Activated CD8-positive, alpha-beta memory T cell treated with anti-CD3 and anti-CD28 coated beads for 36 hours (primary cell): ENCODE measurements around the gene WDR7. TPM values are rescaled to one million over a fixed set of nuclear protein-coding genes. Genes with fewer than 3 reads are reported as not detected.

ENCODE experiments used
- CTCF ChIA-PET: fragments of 350-600 bp; sonication (Branson Sonifier 250); formaldehyde crosslinking; loops from one replicate; lab custom pipeline; 2021; ENCODE audit warnings: antibody characterized with exemption; lab: Charles Lee
- POLR2A ChIA-PET: fragments of 350-600 bp; sonication (Branson Sonifier 250); formaldehyde crosslinking; loops from one replicate; lab custom pipeline; 2021; ENCODE audit warnings: antibody characterized with exemption; lab: Charles Lee
- total RNA-seq, 2 experiments: library from RNA; stranded (reverse); gene quantifications; one replicate each; pipeline ENCODE4 v1.2.3, GENCODE V29; 2021

The WDR7 gene
- total RNA-seq, 2 experiments from 2014 or later: 14.8 to 18.5 TPM

- CTCF ChIA-PET: no interaction called here
- POLR2A ChIA-PET: no interaction called here
Measured at GRCh38 chr18:56748698-56749268, 97.6 kb downstream of the WDR7 start.

DNA sequence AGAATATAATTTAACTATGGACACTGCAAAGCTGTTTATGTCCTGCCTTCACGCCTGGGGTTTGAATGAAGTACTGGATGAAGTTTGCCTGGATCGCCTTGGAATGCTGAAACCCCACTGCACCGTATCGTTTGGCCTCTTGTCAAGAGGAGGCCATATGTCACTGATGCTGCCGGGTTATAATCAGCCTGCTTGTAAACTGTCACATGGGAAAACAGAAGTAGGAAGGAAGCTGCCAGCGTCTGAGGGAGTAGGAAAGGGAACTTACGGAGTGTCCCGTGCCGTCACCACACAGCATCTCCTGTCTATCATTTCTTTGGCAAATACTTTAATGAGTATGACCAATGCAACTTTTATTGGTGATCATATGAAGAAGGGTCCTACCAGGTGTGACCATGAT lies 105.8 kb downstream of the WDR7 start:
- ChIA-PET POLR2A (no interaction called here), CTCF (no interaction called here)

DNA sequence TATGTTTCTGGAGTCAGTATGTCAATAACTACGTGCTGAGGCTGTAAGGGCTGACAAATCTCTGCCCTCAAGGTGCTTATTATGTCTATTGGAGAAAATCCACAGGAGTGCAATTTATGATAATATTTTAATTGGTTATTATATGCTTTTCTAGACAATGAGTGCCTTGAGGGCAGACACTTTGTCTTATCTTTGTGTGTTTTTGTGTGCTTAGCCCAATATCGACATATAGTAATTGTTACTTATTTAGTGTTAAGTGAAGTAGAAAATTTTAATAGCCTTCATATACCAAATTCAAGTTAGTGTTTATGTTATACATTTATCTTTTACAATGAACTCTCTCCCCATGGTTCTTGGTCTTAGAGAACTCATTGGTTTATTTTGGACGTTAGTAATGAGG lies 118.9 kb downstream of the WDR7 start:
- POLR2A ChIA-PET: no interaction called here
- CTCF ChIA-PET: no interaction called here

GRCh38 chr18:56770873-56771272 lies 119.7 kb downstream of the WDR7 start:
- POLR2A ChIA-PET: no interaction called here
- CTCF ChIA-PET: no interaction called here

DNA sequence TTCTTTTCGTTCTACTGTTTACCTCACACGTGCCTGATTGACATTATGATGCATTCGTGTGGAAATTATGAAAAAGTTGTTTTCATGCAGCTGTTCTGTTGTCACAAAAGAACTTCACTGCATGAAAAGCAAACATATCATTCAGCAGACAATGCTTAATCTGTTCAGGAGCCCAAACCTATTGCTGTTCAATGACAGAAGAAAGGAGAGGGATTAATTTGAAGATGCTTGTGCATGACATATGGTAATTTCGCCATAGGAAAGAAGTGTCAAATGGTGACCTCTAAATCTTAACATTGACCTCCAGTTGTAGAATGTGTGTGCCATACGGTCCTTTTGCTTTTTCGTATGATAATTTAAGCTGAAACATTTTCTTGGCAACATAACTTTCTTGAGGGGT lies 124.5 kb downstream of the WDR7 start:
- POLR2A ChIA-PET: no interaction called here
- CTCF ChIA-PET: no interaction called here

GRCh38 chr18:56787390-56787789 lies 136.2 kb downstream of the WDR7 start:
- ChIA-PET POLR2A (no interaction called here), CTCF (no interaction called here)

DNA sequence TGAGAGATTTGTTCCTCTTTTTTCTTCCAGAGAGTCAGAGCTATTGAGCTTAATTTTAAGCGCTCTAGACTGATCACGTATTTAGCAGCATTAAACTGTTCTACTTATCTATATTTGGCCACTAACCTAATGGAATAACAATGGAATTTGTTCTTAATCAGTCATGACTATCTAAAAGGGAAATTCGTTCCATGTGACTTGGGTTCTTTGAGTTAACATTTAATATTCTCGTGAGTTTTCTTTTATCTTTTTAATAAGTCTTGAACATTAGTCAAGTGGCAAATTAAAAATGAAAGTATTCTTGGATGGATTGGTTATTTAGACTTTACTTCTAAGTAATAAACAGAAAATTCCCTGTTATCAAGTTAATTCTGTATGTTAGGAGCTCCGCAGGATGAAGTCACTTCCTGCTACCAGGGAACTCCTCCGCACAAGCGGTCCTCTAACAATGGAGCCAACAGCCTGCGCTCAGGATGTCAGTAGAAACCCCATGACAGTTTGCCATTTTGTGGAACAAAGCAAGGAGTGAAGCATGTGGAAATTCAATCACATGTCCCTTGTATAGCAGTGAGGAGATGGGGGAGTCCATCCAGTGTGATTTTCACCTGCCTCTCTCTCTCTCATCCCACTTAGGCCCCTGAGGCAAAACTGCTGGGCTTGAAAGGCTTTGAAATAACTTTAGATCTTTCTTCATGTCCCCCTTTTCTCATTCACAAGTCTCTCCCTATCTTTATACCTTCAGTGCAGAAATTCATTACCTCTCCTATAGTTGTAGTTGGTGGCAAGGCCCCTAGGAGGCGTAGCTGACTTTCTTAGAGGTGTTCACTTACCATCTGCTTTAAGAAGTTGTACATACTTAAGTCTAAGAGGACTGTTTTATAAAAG lies 138.1 kb downstream of the WDR7 start:
- POLR2A ChIA-PET: no interaction called here
- CTCF ChIA-PET: no interaction called here

DNA sequence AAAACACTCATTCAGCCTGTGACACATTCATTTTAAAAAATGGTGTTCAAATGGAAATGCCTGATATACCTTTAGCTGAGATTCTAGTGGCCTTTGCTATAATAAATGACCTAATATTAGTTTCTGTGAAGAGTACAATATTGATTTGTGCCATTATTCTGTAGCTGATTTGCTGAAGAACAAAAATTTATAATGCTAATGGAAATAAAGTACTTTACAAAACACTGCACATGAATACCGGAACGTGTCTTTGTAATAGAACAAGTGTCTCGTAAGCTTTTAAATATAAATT lies 138.7 kb downstream of the WDR7 start:
- CTCF ChIA-PET: no interaction called here
- POLR2A ChIA-PET: no interaction called here

DNA sequence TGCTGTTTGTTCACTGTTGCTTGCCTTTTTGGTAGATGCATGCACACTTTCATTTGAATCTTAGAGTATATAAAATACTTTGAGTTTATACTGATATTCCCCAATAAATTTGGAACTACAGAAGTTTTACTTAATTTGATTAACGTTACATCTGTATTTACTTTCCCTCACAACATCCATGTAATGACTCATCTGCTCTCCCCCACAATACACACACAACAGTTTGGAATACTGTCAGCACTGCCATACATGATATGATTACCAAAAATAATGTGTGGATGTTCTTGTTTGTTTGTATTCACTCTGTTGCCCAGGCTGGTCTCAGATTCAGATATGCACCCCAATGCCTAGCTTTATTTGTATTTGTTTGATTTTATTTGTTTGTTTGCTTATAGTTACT lies 144.2 kb downstream of the WDR7 start:
- POLR2A ChIA-PET: no interaction called here

GRCh38 chr18:56799756-56800155 lies 148.6 kb downstream of the WDR7 start:
- ChIA-PET POLR2A (no interaction called here), CTCF (no interaction called here)

More for the DNA sequence above, 144.2 kb downstream of the WDR7 start:
- CTCF ChIA-PET: no interaction called here

- CTCF ChIA-PET: no interaction called here
- POLR2A ChIA-PET: no interaction called here
Measured at GRCh38 chr18:56803051-56803450, 151.9 kb downstream of the WDR7 start.

DNA sequence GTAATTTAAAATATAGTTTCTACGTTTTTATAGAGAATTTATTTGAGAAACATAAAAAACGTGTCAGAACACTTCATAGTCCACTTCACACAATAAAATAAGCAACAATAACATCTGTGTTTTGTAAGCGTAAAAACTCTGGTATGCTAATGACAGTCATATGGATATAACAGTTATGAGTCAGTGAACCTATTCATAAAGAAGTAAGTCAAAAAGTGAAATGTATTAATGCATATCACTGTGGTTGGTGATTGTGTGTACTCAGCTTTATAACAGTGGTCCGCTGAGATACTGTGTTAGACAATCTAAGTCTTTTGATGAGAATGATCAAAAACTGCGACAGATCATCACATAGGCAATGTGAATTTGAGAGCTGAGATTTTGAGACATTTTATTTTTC lies 153.2 kb downstream of the WDR7 start:
- POLR2A ChIA-PET: no interaction called here
- CTCF ChIA-PET: no interaction called here

GRCh38 chr18:56807901-56808300 lies 156.7 kb downstream of the WDR7 start:
- POLR2A ChIA-PET: no interaction called here
- CTCF ChIA-PET: no interaction called here

- CTCF ChIA-PET: no interaction called here
Measured at GRCh38 chr18:56812674-56813073, 161.5 kb downstream of the WDR7 start.

DNA sequence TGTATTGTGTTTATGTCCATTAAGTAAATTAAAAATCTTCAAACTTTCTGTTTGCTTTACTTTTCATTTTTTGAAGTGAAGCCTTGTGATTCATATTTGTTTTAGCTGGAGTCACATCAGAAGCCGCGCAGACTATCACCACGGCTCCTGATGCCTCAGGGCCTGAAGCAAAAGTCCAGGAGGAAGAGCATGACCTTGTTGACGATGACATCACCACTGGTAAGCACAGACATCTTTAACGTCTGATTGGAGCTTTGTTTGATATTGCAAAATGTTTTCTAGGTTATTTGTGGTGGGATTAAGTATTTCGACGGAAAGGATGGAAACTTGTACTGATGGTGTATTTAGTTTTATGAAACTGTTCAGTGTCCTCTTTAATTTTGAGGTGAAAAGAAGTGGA lies 164.8 kb downstream of the WDR7 start:
- POLR2A ChIA-PET: no interaction called here
- CTCF ChIA-PET: no interaction called here

More at GRCh38 chr18:56812674-56813073, 161.5 kb downstream of the WDR7 start:
- POLR2A ChIA-PET: no interaction called here

- POLR2A ChIA-PET: no interaction called here
Measured at GRCh38 chr18:56823986-56824565, 172.9 kb downstream of the WDR7 start.

DNA sequence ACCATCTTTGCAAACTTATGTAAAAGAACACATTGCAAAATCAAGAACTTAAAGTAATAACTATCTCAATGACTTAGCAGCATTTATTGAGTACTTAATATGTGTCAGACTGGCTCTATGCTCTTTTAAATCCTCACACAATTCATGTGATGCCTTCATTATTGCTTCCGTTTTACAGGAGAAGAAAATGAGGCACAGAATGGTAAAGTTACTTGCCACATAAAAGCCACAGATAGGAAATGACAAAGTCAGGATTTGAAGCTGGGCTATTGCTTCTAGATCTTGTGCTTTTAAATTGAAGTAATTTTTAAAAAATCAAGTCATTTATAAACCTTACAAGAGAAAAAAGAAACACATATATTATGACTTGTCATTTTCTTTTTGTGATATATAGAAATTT lies 174.2 kb downstream of the WDR7 start:
- ChIA-PET CTCF (no interaction called here), POLR2A (no interaction called here)

More at GRCh38 chr18:56823986-56824565, 172.9 kb downstream of the WDR7 start:
- CTCF ChIA-PET: no interaction called here

DNA sequence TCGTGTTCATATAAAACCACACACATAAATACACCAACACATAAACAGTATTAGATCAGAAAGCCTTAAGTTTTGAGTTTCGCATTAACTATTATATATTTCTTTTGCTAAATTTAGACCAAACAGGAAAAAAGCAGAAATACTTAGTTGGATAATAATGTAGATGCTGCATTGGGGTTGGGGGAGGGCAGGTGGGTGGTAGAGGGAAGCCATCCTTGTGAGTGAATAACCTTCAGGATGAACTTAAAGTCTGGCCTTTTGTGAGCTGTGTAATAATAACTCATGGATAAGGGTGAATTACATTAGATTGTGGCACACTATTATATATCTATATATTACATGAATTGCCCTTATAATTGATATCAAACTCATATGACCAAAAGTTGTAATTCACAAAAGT lies 174.7 kb downstream of the WDR7 start:
- POLR2A ChIA-PET: no interaction called here
- CTCF ChIA-PET: no interaction called here

GRCh38 chr18:56831988-56832387 lies 180.8 kb downstream of the WDR7 start:
- ChIA-PET CTCF (no interaction called here), POLR2A (no interaction called here)

DNA sequence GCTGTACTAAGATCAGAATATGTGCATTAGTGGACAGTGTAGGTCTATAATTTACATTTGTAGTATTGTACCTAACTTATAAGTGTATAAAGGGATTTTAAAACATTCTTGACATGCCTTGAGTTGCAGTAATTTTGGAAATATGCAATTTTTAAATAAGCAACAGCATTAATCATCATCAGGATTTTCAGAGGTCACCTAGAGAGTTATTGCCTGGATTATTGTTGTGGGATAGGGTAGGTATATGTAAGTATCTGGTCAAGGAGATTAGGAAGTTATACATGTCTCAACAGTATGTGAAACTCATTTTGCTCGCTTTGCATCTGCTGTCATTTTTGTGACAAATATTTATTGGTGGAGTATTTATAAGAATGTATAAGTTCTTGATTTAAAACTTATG lies 184.2 kb downstream of the WDR7 start:
- ChIA-PET CTCF (no interaction called here), POLR2A (no interaction called here)

- POLR2A ChIA-PET: no interaction called here
- CTCF ChIA-PET: no interaction called here
Measured at GRCh38 chr18:56836173-56836572, 185.0 kb downstream of the WDR7 start.
